HG03565 (cell line): ENCODE data around the gene CNOT6L.
"Not testable (repeated sequence)": the region's sequence is repeated elsewhere in the genome, so short reads cannot be mapped to it uniquely, and the experiment has no call there.

Experiments
- ATAC-seq: cut with Tn5 transposase; IDR thresholded peaks from one replicate; pipeline ENCODE4 v1.9.1; 2021; ENCODE audit warnings: mild to moderate bottlenecking, moderate library complexity; ENCODE audit not compliant: unreplicated experiment

CNOT6L gene

DNA sequence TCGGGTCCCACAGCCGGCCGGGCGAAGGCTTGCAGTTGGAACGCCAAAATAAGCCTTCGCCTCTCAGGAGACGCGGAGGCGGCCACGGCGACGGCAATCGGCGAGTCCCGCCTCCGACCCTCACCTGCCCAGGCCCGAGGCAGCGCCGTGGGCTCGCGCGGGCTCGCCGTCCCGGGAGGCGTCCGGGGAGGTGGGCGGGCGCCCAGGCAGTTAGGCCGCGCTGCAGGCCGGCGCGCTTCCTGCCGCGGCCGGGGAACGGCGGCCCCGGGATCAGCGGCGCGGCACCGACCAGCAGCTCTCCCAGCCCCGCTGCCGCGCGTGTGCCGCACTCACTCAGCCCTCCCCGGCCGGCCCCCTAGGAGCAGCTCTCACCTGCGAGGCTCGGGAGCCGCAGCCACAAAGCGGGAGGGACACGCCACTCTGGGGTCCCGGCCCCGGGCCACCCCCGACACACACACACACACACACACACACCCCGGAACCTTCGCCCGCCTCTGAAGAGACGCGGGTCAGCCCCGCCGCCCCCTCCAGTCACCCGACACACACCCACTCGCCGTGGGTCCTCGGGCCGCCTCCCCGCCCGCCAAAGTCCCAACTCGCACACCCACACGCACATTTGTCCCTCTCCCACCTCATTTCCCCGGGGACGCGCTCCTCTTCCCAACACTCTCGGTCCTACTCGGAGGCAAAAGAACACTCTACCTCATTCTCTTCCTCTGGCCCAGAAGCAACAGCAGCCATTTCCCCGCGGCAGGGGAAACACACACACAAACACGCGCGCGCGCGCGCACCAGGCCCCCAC lies at the start of gene CNOT6L:
CNOT6L (minus strand) TSS at position 767 of the 802 bp plus-strand sequence; CDS start at position 707, 60 bp downstream.
- peak; percentile 21 for ATAC-seq

DNA sequence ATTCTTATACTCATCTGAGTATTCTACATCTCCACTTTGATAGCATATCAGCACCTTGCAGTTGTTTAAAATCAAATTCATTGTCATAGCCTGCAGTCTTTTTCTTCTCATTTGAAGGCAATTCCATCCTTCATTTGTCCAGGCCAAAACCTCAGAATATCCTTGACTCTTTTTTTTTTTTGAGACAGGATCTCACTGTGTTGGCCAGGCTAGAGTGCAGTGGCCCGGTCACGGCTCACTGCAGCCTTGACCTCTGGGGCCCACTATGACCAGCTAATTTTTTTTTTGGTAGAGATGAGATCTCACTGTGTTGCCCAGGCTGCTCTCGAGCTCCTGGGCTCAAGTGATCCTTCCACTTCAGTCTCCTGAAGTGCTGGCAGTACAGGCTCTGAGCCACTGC lies 46.1 kb upstream of the CNOT6L start:
- ATAC-seq, result no peak

DNA sequence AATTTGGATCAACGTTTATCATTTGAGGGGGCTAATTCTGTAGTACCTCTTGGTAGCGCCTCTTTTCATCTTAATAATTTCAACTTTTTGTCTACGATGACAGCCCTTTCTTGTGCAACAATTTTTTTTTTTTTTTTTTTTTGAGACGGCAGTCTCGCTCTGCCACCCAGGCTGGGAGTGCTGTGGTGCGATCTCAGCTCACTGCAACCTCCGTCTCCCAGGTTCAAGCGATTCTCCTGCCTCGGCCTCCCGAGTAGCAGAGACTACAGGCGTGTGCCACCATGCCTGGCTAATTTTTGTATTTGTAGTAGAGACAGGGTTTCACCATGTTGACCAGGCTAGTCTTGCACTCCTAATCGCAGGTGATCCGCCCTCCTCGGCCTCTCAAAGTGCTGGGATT lies 44.2 kb upstream of the CNOT6L start:
- ATAC-seq, result not testable (repeated sequence)

DNA sequence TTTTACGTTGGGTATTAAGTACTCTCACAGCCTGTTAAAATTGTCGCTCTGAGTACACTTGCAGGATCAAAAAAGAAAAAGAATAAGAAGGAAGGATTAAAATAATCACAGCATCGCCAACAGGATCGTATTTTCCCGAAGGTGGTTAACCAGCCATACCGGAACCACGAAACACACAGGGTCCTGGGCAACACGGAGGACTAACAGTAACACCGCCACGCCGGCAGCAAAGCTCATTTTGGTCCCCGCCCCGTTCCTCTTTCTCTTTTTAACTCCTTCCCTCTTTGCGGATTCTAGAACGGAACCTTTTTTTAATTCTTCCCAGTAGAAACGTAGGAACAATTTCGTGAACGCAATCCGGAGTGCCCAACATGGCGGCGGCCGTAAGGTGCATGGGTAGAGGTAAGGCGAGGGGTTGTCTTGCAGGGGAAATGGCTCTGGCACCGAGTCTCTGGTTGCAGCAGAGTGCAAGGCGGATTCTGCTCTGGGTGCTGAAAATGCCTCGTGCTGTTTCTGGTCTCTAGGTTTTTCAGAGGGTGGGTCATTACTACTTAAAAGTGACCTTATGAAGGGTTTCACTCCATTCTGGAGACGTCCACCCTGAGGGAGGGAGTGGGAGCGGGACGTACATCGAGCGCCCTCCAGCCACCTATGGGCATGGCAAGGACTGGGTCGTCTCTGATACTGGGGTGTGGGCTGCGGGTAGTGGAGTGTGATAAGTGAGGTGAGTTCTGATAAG lies 43.5 kb upstream of the CNOT6L start, which contains the start of gene MRPL1:
MRPL1 (plus strand) TSS at position 353 of the 739 bp plus-strand sequence; CDS start at position 372, 19 bp downstream.
- peak; percentile 72 for ATAC-seq

DNA sequence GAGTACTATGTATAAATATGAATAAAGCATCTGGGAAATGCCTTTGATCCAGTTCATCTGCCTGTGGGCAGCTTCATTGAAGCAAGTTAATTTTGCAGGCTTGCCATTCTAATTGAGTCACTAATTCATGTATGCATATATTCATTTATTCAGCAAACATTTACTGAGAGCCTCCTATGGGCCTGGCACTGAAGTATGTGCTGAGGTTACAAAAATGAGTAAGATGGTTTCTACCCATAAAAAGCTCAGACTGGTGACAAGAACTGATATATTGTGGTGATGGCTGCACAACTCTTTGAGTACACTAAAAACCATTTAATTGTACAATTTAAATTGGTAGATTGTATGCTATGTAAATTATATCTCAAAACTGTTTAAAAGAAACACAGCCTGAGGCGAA lies 42.3 kb upstream of the CNOT6L start:
- ATAC-seq, result no peak

DNA sequence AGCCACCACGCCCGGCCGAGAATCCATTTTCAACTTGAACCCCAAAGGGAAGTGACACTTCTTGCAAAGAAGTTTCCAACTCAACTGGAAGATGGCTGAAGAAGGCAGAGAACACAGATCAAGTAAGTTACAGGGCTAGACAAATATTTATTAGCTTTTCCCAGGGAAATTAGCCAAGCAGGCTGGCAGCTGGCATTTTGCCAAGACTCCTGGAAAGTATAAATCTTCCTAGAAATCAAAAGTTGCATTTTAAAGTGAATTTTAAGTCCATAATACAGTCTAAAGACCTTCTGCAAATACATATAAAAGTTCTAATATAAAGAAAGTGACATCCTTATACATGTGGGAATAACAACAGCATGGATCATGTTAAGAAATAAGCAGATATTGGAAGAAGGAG lies 40.1 kb upstream of the CNOT6L start:
- no peak for ATAC-seq

DNA sequence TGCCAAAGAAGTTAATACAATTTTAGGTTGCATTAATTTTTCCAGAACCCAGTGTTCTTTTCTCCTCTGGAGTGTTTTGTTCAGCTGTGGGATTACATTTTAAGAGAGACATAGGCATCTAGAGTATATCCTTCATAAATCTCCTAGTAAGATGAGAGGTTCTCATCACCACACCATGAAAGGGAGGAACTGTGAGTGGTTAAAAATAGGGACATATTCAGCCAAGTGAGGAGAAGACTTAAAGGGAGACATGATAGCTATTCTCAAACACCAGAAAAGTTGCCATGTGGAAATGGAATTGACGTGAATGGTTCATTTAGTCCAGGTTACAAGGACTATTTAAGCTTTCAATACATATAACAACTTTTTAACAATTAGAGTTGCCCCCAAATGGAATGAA lies 37.0 kb upstream of the CNOT6L start:
- ATAC-seq, result no peak

DNA sequence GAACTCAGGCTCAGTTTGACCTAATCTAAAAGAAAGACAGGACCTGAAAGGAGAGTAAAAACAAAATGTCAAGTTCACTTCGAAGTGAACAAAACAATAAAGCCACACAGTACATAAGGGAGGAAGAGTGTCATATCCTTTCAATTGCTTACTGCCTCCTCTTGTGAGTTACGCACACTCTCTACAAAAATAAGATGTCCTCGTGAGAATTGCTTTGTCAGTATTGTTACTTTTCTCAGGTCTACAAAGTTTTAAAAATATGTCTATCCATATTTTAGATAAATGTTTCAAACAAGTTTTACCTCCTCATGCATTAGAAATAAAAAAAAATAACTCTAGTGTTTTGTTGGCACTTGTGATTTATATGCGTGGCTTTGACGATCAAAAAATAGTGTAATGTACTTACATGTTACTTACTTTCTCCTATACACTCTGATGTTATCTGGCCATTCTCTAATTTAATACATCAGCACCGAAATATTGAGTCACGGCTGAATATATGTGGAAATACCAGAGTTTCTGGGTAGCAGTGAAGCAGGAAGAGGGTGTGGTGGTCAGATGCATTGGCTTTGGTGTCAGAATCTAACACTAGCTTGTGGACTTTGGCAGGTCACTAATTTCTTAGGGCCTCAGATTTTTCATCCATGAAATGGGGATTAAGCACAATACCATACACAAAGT lies 35.4 kb upstream of the CNOT6L start:
- no peak for ATAC-seq

DNA sequence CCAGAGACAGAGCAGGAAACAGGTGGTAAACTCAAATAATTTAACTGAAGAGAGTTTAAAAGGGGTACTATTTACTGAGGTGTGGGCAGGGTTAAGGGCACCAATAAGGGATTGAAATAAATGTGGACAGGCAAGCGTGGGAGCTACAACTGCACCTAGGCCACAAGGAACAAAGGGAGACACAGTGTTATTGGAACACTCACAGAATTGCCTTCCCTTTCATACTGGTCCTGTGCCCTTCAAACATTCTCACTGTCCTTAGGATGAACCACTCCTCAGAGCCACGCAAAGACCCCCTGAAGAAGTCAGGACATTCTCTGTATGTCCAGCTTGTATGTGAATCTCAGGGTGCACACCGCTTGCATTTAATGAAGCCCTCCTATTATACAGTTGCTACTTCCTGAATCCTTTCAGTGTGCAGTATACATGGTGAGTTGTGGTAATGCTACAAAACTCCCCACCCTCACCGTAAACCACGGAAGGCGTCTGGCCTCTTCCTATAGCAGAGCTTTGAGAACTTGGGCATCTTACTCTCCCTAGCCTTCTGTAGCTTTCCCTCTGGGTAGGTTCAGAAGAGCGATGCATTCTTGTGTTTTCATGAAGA lies 33.8 kb upstream of the CNOT6L start:
- ATAC-seq, result peak; percentile 95

DNA sequence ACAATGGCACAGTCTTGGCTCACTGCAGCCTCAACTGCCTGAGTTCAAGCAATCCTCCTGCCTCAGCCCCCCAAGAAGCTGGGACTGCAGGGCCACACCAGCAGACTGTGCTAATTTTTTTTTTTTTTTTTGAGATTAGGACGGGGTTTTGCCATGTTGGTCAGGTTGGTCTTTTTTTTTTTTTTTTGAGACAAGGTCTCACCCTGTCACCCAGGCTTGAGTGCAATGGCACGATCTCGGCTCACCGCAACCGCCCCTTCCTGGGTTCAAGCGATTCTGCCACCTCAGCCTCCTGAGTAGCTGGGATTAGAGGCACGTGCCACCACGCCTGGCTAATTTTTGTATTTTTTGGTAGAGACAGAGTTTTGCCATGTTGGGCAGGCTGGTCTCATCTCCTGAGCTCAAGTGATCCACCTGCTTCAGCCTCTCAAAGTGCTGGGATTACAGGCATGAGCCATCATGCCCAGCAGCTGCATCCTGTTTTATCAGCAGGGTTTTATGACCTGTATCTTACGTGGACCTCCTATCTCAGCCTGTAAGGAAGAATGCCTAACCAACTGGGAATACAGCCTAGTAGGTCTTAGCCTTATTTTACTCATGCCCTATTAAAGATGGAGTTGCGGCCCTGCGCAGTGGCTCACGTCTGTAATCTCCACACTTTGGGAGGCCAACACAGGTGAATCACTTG lies 30.3 kb upstream of the CNOT6L start:
- no peak for ATAC-seq

DNA sequence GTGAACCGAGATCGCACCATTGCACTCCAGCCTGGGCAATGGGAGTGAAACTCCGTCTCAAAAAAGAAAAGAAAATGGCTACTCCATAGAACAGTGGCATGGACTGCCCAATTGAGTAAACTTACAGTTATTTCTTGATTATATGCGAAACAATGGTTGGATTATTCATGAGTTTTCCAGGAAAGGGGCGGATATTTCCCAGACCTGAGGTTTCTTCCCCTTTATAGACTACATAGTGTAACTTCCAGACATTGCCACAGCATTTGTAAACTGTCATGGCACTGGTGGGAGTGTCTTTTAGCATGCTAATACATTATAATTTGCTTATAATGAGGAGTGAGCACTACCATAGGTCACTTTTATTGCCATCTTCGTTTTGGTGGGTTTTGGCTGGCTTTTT lies 29.3 kb upstream of the CNOT6L start:
- ATAC-seq, result no peak

DNA sequence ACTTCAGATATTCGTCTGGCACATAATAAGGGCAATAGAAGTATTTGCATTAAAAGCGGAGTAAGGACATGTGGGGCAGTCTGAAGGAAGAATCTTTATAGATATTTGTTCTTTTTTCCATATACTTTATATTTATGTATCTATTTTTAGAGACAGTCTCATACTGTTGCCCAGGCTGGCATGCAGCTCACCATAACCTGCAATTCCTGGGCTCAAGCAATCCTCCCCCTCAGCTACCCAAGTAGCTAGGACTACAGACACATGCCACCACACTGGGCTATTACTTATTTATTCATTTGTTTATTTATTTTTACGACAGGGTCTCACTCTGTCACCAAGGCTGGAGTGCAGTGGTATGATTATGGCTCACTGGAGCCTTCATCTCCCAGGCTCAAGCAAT lies 26.8 kb upstream of the CNOT6L start:
- no peak for ATAC-seq

DNA sequence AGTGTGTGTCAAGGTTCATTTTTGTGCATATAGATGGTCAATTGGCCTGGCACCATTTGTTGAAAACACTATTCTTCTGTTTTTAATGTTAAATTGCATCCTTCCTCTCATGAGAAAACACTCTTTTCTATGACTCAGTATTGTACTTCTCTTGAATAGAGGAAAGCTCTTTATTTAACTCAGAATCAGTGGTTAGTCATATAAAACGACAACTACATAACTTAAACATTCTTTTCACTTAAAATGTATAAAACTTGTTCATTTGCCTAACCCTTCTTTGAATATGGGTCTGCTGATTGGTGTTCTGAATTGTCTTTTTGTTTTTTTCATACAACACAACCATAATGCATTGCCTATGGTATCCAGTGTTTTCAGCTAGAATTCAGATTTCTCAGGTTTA lies 26.2 kb upstream of the CNOT6L start:
- ATAC-seq, result no peak

DNA sequence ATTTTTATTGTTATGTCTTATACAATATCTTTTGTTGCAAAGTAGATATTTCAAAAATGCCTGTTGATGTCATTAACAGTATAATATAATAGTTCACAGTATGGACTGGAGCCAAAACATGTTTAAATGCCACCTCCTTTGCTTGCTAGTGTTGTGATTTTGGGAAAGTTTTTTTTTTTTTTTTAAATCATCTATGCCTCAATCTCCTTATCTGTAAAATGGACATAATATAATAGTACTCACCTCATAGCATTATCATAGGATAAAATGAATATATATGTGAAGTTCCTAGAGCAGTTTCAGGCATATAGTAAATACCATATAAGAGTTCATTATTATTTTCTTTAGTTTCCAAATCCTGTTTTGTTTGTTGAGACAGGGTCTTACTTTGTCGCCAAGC lies 25.2 kb upstream of the CNOT6L start:
- no peak for ATAC-seq

DNA sequence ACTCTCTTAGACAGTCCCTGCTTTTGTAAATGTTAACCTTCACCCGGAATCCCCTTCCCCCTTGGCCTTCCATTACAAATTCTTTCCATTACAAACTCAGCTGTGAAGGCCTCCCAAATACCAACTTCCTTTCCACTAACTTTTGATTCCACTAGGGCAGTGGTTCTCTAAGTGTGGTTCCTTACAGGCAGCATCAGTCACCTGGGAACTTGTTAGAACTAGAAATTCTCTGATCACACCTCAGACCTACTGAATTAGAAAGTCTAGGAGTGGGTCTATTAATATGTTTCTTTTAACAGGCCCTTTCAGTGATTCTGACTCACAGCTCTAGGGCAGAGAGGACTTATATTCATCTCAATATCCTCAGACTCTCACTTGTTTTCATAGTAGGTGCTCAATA lies 24.5 kb upstream of the CNOT6L start:
- ATAC-seq, result no peak

DNA sequence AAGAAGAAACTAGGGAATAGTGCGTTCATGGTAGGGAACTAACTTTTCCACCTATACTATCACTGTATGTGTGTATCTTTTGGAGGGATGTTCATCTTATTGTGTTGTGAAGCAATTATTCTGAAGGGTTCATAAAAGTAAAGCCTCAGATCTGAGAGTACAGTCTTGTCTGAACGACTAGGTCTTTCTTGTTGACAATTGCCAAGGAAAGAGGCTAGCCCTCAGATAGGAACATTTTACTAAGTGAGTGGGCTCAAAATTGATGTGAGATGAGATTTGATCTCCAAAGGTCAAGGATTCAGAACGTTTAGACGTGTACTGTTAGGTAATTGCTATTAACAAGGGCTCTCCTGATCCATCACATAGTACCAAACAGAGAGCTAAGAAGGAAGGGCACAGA lies 15.2 kb upstream of the CNOT6L start:
- no peak for ATAC-seq

DNA sequence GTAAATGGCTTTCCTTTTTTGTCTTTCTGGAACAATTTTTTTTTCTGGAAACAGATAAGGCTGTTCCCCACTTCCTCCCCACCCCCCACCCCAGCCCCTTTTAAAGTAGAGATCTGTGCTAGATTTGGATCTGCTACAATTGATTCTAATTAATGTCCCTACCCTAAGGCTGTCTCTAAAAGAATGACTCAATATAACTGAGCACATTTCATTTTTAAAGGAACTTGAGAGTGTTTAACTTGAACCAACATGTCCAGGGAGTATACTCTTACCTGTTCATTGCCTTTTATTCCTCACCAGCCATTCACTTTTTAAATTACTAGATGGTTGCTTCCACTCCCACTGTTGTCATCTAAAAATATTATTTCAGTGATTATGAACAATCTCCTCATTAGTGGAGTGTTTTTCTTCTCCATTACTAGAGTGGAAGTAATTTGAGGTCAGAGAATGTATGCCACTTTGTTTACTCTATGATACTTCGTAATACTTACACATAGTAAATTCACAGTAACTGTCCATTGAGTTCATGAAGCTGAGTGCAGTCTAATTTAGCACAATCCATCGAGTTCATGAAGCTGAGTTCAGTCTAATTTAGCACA lies 14.1 kb upstream of the CNOT6L start:
- ATAC-seq, result no peak

DNA sequence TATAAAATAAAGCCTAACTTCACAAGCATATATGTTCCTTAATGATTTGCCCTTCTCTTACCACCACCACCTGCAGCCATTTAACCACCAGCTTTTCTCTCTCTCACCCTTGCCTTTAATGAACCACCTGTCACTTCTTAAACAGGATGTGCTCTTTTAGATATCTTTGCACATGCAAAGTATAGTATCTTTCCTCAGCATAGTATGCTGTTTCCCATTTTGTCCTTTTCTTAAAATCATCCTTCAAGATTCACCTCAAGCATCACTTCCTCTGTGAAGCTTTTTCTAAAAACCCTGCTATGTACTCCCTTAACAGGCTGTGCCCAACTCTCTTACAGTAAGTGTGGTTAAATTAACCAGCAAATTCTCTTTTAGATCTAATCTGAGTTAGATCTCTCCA lies 8.2 kb upstream of the CNOT6L start:
- no peak for ATAC-seq

DNA sequence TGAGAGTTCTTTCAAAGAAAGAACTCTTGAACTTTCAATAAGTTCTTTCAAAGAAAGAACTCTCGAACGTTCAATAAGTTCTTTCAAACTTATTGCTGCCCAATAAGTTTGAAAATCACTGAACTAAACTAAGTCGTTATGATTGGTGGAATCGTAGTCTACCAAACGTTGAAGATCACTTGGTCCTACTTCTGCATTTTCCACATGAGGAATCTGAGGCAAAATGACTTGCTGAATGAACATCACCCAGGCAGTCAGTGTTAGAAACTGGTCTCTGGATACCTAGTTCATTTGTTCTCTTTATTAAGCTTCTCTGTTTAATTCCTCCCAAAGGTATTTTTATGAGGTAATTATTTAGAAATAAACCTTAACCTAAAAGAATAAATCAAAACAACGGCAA lies 7.1 kb upstream of the CNOT6L start:
- ATAC-seq, result no peak

DNA sequence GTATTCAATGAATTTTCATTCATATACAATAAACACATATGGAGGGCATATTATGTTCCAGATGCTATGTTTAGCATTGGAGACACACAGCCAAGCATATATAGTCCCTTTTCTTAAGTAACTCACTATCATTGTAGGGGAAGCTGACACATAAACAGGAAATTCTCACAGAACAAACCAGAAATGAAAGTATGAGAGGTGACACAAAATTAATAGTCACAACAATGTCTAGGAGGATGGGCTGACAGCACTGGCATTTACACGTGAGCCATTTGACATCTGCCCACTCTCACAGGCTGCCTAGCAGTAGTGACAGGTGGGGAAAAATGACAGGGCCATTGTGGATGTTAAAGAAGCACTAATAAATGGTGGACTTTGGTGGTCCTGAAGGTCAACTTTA lies 2.6 kb upstream of the CNOT6L start:
- no peak for ATAC-seq
